Endometrium (tissue), 2 donors: ENCODE measurements around the gene CLMN.
A peak's percentile ranks its signal among the peaks of the same experiment; 100 is the strongest.

Experiments
- FAIRE-seq: peaks from 2 replicates; lab custom pipeline; 2012; peaks lifted over from hg19 to GRCh38; lab: Jason Lieb, UNC
- donor health status: control.
- donor health status: control.

CLMN gene

DNA sequence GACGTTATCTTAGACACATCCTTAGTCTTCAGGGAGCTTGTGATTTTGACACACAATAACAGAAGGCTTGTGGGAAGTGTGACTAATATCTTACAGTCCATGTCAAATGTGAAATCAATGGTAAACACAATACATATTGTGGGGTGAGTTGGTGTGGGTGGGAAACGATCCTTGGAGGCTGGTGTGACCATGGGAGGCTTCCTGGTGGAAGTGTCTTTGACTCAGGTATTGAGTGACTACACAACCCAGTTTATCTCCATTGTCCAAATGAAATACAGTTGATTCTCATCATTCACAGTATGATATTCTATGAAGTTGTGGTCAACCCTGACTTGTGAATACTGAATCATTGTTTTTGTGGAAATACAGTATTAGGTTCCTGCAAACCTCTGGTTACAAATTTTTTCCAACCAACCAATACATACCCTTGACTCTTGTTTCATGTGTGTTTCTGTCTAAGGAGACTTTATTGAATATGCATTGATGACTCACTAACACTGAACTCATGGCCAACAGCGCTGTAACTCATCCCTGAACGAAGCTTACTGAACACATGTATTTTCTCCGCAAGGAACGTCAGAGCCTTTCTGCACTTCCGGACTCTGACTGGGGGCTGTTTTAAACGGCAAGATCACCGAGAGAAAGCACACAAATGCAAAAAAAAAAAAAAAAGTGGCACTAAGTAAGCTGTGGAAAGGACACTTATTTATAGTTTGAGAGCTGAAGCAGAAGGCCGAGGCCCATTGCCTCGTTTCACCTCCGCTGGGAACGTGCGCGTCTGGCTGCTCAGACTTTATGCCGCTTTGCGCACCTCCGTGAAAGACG is 59.0 kb downstream of the CLMN start:
- no peak for FAIRE-seq

- FAIRE-seq, result no peak
Measured at GRCh38 chr14:95258754-95259593, 60.7 kb downstream of the CLMN start.

DNA sequence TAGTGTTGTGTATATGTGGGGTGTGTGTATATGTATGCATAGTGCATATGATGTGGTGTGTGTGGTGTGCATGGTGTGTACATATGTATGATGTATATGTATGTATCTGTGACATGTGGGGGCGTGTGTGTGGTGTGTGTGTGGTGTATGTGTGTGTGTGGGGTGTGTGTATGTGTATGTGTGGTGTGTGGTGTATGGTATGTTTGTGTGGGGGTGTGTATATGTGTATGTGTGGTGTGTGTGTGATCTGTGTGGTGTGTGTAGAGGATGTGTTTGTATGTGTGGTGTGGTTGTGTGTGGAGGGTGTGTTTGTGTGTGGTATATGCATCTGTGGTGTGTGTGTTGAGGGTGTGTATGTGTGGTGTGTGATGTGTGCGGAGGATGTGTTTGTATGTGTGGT is 61.6 kb downstream of the CLMN start:
- FAIRE-seq, result no peak

GRCh38 chr14:95257521-95257920 is 62.2 kb downstream of the CLMN start:
- no peak for FAIRE-seq

- no peak for FAIRE-seq
Measured at GRCh38 chr14:95256776-95257060, 63.0 kb downstream of the CLMN start.

- FAIRE-seq, result no peak
Measured at GRCh38 chr14:95256002-95256775, 63.5 kb downstream of the CLMN start.

DNA sequence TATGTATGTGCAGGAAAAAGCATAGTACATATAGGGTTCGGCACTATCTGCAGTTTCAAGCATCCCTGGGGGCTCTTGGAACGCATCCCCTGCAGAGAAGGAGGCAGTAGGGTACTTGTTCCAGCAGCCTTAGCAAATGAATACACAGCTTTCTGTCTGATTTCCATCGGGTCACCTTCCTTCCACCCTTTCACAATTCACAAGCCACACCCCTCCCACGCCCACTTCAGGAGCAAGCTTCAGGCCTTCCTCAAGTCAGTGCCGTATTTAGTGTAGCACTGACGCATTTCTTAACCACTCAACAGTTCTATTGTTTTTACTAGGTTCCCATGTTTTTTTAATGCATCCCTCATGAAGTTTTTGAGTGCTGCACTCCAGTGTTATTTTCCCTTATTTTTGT is 64.2 kb downstream of the CLMN start:
- FAIRE-seq, result no peak

- FAIRE-seq, result no peak
Measured at GRCh38 chr14:95255013-95255412, 64.7 kb downstream of the CLMN start.

DNA sequence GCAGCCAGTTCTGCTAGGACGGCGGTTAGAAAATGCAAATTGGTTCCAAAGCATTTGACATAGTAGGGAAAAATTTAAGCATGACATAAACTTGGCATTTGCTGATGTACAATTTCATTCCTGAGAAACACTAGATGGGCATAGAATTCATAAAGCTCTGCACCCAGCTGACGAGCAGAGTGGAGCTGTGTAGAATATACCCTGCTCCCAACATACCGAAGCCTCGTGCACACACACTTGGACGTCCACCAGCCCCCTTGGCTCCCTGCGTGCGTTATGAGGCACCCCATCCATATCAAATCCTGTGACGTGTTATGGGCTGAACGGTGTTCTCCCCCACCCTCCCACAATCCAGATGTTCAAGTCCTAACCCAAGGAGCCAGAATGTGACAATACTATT is 65.4 kb downstream of the CLMN start:
- FAIRE-seq, result no peak

- no peak for FAIRE-seq
Measured at GRCh38 chr14:95253039-95253630, 66.6 kb downstream of the CLMN start.

DNA sequence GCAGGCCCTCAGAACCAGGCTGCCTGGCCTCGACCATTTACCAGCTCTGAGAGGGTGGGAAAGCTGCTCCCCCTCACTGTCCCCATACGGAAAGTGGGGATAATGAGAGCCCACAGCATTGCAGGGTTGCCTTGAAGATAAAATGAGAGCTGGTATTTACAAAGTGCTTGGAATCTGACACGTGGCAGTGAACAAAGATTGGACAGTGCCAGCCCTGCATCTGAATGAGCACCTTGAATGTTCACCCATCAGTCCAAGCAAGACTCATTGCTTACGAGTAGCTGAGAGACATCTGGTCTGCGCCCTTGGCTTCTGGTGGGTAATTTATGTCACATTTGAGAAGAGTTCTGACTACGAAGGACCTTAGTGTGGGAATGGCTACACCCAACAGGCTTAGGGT is 67.5 kb downstream of the CLMN start:
- no peak for FAIRE-seq

DNA sequence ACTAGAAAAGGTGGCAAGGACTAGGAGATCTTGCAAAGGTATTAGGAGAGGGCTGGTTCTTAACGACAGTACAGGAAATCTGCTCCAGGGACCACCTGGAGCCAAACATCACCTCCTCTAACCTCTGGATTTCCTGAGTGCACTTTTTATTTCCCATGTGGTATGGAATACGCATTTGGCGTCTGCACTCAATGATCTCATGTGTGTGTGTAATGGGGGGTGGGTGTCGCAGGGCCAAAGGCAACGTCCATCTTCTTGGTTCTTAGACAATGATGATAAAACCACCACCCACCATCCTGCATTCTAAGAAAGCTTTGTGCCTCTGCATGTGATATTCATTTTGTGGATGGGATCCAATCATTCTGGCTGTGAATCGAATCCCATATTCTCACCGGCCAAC is 68.8 kb downstream of the CLMN start:
- FAIRE-seq, result no peak

DNA sequence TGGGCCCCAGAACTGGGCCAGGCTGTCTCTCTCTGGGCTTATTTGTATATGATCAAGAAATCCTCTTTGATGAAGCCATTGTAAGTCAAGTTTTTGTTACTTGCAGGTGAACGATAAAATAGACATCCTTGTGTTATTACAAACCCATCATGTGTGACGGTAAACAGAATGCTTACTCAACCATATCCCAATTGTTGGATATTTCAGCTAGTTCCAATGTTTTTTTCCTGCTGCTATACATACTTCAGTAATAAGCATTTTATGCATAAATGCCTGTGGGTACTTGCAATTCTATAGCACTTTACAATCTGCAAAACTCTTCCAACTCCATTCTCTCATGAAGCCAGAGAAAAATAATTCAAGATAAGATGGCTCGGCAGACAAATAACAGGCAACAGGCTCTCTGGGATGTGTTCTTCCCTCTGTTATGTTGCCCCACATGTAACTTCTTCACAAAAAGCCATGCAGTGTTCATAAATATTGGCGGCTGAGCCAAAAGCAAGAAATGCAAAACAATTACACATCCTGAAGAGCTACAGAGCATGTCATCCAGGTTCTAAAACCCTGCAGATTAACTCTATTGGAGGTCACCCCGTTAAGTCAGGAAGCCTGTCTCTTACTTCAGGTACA is 69.5 kb downstream of the CLMN start:
- FAIRE-seq, result no peak

DNA sequence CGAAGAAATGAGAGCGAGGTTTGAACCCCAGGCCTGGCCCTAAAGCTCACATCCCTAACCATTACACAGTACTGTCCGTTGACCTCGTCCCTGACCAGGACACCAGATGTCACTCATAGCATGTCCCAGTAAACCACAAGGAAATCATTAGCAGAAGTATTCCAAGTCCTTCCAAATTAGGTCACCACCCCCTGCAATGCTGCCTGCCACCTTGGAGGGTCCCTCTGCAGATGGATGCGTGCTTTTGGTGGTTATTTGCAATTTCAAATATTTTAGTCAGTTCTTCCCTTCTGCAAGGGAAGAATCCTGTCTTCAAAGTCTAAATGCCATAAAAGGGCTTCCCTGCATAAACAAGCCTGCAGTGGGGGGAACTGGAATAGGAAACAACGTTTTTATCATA is 71.3 kb downstream of the CLMN start:
- FAIRE-seq, result no peak

DNA sequence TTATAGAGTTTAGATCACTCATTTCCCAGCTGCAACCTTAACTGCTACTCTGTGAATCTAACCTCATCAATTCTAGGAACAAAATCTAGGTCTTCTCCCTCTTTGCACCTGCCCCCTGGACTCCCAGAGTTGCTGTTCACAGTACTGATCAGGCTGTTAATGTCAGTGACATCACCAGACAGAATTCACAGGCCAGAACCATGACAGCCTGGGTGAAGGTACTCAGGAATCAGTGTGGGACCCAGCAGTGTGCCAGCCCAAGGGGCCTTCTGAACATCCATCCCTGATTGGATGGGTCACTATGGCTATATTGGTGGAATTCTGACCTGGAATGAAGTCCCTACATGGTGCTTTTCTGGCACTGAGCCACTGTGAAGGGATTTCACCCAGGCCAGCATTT is 72.8 kb downstream of the CLMN start:
- FAIRE-seq, result no peak

DNA sequence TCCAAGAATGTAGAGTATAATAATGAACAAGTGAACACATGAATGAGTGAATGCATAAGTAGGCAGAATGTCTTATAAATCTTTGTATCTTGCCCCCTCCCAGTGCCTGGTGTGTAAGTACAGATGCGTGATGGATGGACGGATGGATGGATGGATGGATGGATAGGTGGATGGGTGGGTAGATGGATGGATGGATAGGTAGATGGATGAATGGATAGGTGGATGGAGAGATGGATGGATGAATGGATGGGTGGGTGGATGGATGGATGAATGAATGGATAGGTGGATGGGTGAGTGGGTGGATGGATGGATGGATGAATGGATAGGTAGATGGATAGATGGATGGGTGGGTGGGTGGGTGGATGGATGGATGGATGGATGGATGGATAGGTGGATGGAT is 74.4 kb downstream of the CLMN start:
- no peak for FAIRE-seq

DNA sequence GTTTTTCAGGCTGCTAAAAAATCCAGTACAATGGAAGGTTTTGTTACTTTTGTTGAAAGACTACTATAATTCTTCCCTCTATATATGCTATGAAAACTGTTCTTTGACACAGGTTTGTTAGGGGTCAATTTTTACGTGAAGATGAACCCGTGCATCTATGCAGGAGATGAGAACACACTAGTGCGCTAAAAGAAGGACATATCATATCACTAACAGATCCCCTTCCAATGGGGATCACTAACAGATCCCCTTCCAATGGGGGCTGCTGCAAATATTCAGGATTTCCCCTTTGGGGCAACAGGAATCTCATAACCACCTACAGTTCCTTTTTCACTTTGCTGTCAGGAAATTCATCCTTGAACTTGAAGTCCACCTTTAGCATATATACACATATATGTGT is 75.1 kb downstream of the CLMN start:
- FAIRE-seq, result no peak

GRCh38 chr14:95242870-95243269 is 76.8 kb downstream of the CLMN start:
- no peak for FAIRE-seq

DNA sequence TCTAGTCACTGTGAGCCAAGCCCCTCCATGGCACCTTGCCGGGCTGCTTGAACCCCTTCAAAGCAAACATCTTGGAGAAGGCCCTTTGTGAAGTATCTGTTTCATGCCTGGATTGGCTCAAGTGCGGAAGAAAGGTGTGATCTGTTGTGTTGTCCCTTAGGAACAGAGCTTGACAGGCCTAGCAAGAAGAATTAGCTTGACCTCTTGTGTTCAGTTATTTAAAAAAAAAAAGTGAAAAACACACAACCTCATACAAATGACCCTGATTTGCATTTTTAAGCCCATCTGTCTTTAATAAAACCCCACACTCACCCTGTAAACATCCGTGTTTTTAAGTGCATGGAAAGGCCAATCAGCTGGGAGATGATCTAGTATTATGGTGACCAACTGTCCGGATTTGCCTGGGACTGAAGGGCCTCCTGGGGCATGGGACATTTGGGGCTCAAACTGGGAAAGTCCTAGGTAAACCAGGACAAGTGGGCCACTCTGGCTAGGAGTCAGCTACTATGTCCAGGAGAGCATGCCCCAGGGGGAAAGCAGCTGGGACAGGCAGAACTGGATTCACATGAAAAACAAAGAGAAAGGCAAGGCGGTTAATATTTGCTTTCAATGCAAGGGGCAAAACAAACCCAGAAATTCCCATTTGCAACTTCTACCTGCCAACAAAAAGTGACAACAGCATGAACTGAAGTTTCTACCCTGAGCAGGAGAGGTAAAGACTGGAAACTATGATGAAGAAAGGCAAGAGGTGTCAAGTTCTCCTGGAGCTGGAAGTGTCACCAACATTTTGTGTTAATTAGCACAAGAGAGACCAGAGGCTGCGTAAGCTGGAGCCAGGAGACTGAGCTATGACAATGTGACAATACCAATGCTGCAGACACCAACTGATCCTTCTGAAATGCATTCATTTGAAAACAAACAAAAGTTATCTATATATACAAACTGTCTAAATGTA is 78.6 kb downstream of the CLMN start:
- peak; percentile 95 for FAIRE-seq

DNA sequence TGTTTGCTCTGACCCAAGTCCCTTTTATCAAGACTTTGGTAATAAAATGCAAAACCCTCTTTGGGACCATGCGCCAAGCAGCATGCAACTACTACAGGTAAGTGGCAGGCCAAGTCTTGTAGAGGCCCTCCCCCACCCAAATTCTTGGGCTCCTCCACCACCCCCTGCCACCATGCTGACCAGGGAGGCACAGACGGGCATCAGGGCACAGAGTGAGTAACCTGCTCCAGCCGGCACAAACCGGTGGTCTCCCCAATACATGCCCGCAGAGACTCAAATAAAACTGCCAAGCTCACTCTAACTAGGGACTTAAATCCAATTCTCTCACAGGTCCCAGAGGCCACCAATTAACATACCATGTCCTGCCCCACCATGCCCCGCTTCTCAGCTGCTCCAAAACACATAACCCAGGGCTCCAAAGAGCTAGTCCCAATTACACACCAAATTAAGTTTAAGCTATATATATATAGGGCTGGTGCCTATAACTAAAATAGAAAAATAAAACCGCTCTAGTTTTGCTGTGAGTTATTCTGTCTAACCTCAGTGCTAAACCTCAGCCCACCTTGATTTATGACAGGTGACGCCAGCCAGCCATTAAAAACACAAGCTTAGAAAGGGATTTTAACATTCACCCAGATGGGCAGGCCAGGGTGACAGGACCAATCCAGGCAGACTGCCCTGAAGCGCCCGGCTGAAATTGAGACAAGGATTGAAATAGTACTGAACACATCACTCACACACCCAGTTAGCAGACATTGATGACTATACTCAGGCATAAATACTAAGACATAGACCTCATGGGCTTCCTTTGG is 81.0 kb downstream of the CLMN start:
- no peak for FAIRE-seq
